Ovary (tissue), 9 donors: ENCODE results near the gene RERE. TPM values are rescaled to one million over a fixed set of nuclear protein-coding genes. Genes with fewer than 3 reads are reported as not detected.

ENCODE experiments used
- DNase-seq, 5 donors: peaks; one replicate each; pipeline ENCODE4 v3.0.0-alpha.2; 2019 to 2020
- H3K27ac ChIP-seq, 2 donors: fragments of 200-600 bp; one replicate each; pipeline versions ENCODE4 v1.5.1 to v1.8.0; 2019 to 2022
- H3K27me3 ChIP-seq: fragments of 200-600 bp; one replicate; pipeline ENCODE4 v1.8.0; 2022
- H3K36me3 ChIP-seq: fragments of 200-600 bp; sonication (generic); one replicate; pipeline ENCODE4 v1.5.1; 2019
- H3K4me1 ChIP-seq: one replicate; pipeline ENCODE4 v1.8.1; 2013; ENCODE audit warnings: mild to moderate bottlenecking, moderate library complexity; ENCODE audit not compliant: insufficient read depth
- H3K4me3 ChIP-seq: fragments of 200-600 bp; sonication (generic); one replicate; pipeline ENCODE4 v1.5.1; 2017
- H3K9me3 ChIP-seq, 2 donors: fragments of 200-600 bp in 1 of 2; sonication (generic) in 1 of 2; one replicate each; pipeline versions ENCODE4 v1.5.1 to v1.8.1; 2013 to 2019; ENCODE audit warnings: mild to moderate bottlenecking in 1 of 2, moderate library complexity in 1 of 2
- EP300 ChIP-seq: sonication (generic); formaldehyde crosslinking; IDR thresholded peaks from one replicate; pipeline ENCODE4 v1.6.1; 2017; ENCODE audit warnings: antibody characterized with exemption
- POLR2A ChIP-seq: fragments of 450-650 bp; IDR thresholded peaks from one replicate; pipeline ENCODE4 v1.6.1; 2017; ENCODE audit warnings: antibody characterized with exemption, mild to moderate bottlenecking, moderate library complexity
- WGBS, 3 donors: extraction: QIAGEN DNeasy Blood & Tissue Kit in 1 of 3; methylation state at CpG; one replicate each; pipeline versions ENCODE4 v1.1.5 to v1.1.7; 2013 to 2017; 5-methylcytosine and 5-hydroxymethylcytosine counted together
- intact Hi-C, 4 donors: fragments of 100-400 bp; cut with DNase I; formaldehyde crosslinking; loops; one replicate each; pipeline versions ENCODE4 v1.11.0 to v1.15.1; 2022 to 2023
- polyA plus RNA-seq, 2 donors: library from polyadenylated mRNA; stranded (reverse); fragments of 200-250 nt in 1 of 2; fragments of 350-450 nt in 1 of 2; fragmentation: Illumina TruSeq in 1 of 2; extraction: RNeasy Lipid Tissue Mini Kit (QIAGEN cat#74804) in 1 of 2; gene quantifications; one replicate each; pipeline ENCODE4 v1.2.3, GENCODE V29; 2013 to 2014
- total RNA-seq, 7 donors: library from RNA; depleted of rRNA in 2 of 7; stranded (reverse); fragments of >200 nt in 2 of 7; fragmentation: NEBNext Ultra II Directional in 3 of 7; extraction: Animal tissue kit (Norgen Biotek cat#: 25700) in 3 of 7; gene quantifications; one replicate each; pipeline versions ENCODE4 v1.1.0 to v1.2.4, GENCODE V29; 2016 to 2023
- TF ChIP-seq, protein P1 (sequence below), 3 donors: fragments of 450-650 bp in 2 of 3; fragments of 200-600 bp in 1 of 3; IDR thresholded peaks; one replicate each; pipeline versions ENCODE4 v1.5.1 to v1.8.0; 2016 to 2022; ENCODE audit warnings: antibody characterized with exemption in 3 of 3, mild to moderate bottlenecking in 1 of 3
- donor health status: DM: no; HTN: no; CAD: no; lungs with moderate emphysema.
- donor health status: DM: no; HTN: no; CAD: no.
- donor health status: Bipolar disorder and iron deficiency.
- donor health status: DM: yes; HTN: yes; CAD: no.
- donor health status: DM: no; HTN: no; CAD: no.
- donor health status: DM: yes; HTN: yes; CAD: no.

Gene RERE
- total and polyA plus RNA-seq, 9 donors, result 36.7 to 119 (median 114) TPM

DNA sequence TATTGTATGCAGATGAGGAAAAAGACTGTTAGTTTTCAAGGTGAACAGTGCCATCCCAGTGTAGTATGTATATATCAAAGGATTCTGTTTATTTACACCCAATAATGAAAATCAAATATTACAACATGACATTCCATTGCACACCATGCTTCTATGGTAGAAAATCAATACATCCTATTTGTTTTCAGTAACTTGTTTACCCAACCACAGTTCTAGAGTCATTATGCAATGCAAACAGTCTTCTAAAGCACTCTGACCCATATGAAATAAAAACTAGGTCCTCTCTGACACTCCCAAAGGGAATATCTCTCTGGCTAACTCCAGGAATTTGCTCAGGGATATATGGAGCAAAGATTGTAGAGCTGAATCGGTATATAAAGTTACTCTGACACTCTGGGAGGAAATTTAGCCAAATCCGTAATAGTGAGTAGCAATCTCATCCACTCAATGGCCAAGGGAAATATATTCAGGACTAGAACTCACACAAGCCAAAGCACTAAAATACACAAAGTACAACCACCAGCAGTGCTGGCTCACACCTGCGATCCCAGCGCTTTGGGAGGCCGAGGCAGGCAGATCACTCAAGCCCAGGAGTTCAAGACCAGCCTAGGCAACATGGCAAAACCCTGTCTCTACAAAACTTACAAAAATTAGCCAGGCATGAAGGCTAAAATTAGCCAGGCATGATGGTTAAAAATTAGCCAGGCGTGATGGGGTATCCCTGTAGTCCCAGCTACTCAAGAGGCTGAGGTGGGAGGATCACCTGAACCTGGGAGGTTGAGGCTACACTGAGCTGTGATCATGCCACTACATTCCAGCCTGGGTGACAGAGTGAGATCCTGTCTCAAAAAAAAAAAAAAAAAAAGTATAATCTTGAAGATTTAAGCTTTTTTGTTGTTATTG, 75.2 kb downstream of the RERE start:
- WGBS, 3 donors, result 91 to 93% (median 91%) methylated on average over 6 of the region's 6 CpGs
- Histone ChIP-seq H3K36me3 (no peaks in the 10 kb centered on the region), H3K9me3 (no peaks in the 10 kb centered on the region), H3K27ac (no peak overlapping the region), H3K27me3 (no peaks in the 10 kb centered on the region), H3K4me1 (no peaks in the 10 kb centered on the region), H3K4me3 (no peak overlapping the region)
- DNase-seq, result no peak
- TF ChIP-seq EP300, result no peak
- intact Hi-C loops, result no loop called here

DNA sequence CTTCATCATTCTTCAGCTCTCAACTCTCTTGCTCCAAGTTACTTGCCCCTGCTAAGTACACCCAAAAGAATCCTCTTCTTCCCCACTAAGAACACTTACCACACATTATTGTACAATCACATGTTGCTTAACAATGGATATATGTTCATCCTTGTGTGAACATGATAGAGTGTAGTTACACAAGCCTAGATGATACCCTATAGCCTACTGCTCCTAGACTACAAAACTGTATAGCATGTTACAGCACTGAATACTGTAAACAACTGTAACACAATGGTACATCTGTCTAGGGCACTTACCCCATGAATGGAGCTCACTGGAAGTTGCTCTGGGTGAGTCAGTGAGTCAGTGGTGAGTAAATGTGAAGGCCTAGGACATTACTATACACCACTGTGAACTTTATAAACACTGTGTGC, 77.4 kb downstream of the RERE start:
- DNase-seq, result no peak
- Histone ChIP-seq H3K9me3 (no peaks in the 10 kb centered on the region), H3K27me3 (no peaks in the 10 kb centered on the region), H3K4me1 (no peaks in the 10 kb centered on the region), H3K36me3 (no peaks in the 10 kb centered on the region), H3K4me3 (no peak overlapping the region), H3K27ac (no peak overlapping the region)
- TF ChIP-seq, protein P1, sequence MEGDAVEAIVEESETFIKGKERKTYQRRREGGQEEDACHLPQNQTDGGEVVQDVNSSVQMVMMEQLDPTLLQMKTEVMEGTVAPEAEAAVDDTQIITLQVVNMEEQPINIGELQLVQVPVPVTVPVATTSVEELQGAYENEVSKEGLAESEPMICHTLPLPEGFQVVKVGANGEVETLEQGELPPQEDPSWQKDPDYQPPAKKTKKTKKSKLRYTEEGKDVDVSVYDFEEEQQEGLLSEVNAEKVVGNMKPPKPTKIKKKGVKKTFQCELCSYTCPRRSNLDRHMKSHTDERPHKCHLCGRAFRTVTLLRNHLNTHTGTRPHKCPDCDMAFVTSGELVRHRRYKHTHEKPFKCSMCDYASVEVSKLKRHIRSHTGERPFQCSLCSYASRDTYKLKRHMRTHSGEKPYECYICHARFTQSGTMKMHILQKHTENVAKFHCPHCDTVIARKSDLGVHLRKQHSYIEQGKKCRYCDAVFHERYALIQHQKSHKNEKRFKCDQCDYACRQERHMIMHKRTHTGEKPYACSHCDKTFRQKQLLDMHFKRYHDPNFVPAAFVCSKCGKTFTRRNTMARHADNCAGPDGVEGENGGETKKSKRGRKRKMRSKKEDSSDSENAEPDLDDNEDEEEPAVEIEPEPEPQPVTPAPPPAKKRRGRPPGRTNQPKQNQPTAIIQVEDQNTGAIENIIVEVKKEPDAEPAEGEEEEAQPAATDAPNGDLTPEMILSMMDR (IDR thresholded peaks at IDR 0.05), result no peak
- TF ChIP-seq EP300, result no peak
- no peak for TF ChIP-seq POLR2A
- intact Hi-C loops, result no loop called here

DNA sequence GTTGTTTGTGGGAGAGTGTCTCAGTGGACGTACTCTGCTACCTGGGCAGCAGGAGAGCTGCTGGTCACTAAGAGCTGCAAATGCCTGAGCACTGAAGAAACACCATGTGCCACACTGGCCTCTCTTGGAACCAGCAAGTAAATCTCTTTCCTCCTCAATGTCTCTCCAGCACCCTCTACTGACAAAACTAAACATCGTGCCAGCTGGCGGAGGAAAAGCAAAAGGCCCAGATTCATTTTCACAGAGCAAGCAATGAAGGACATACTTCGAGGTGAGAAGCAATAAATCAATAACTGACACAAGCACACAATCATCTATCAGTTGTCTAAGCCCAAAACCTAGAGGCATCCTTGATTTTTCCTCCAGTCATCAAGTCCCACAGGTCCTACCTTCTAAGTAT, 78.1 kb downstream of the RERE start:
- H3K27ac ChIP-seq, result no peak overlapping the region
- 92 to 97% (median 93%) methylated on average over 4 of the region's 4 CpGs for WGBS, 3 donors
- DNase-seq, result no peak
- H3K36me3 ChIP-seq, result no peaks in the 10 kb centered on the region
- no peaks in the 10 kb centered on the region for H3K9me3 ChIP-seq
- intact Hi-C loops, result no loop called here
- TF ChIP-seq, protein P1 (IDR thresholded peaks at IDR 0.05), result no peak
- TF ChIP-seq POLR2A (no peak), EP300 (no peak)
- no peaks in the 10 kb centered on the region for H3K27me3 ChIP-seq
- no peak overlapping the region for H3K4me3 ChIP-seq
- no peaks in the 10 kb centered on the region for H3K4me1 ChIP-seq

DNA sequence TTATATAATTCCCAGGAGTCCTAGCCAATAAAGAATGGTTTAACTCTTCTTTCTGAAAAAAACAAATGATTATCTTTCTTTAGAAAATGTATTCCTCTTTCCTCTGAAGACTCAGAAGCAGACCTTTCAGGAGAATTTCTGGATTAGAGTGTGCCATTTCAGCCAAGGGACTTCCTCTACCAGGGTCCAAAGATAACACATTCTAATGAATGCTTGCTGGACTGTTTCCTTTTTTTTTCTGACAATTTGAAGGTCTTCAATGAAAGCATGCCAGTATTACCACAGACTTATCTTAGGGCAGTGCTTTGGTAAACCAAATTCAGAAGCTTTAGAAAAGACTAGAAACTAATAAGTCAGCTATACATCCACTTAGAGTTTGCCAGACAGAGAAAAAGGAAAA, 80.5 kb downstream of the RERE start:
- DNase-seq, result no peak
- Histone ChIP-seq H3K36me3 (no peaks in the 10 kb centered on the region), H3K4me3 (no peak overlapping the region), H3K27ac (peak overlapping the region in 1 of 2 donors; percentile 38), H3K27me3 (no peaks in the 10 kb centered on the region), H3K9me3 (no peaks in the 10 kb centered on the region), H3K4me1 (no peaks in the 10 kb centered on the region)
- intact Hi-C loops, result no loop called here
- TF ChIP-seq POLR2A (no peak), EP300 (no peak)
- TF ChIP-seq, protein P1 (IDR thresholded peaks at IDR 0.05), result no peak

DNA sequence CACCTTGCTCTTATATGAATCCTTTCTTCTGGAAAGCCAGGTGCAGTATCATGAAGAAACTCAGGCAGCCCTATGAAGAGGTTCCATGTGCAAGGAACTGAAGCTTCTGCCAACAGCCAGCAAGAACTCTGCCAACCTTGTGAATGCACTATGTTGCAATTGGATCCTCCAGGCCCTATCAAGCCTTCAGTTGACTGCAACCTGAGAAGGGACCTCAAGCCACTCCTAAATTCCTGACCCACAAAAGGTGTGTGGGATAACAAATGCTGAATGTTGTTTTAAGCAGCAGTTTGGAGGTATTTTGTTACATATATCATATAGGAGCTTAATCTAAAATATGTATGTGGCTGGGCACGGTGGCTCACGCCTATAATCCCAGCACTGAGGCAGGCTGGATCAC, 84.0 kb downstream of the RERE start:
- intact Hi-C loops, result no loop called here
- Histone ChIP-seq H3K4me1 (no peaks in the 10 kb centered on the region), H3K9me3 (no peaks in the 10 kb centered on the region), H3K36me3 (no peaks in the 10 kb centered on the region), H3K27me3 (no peaks in the 10 kb centered on the region), H3K4me3 (no peak overlapping the region), H3K27ac (no peak overlapping the region)
- TF ChIP-seq, protein P1 (IDR thresholded peaks at IDR 0.05), result no peak
- TF ChIP-seq EP300, result no peak
- TF ChIP-seq POLR2A, result no peak
- DNase-seq, result no peak
- WGBS, 3 donors, result 94 to 98% (median 98%) methylated on average over 2 of the region's 2 CpGs
